Measurements from ENCODE around the gene CCKAR. TPM values are rescaled to one million over a fixed set of nuclear protein-coding genes. Genes with fewer than 3 reads are reported as not detected.

Gene CCKAR
- polyA plus RNA-seq, 1 donor (not counting 4 experiments of a cell fraction or from before 2014, with no cell fraction given): not detected

DNA sequence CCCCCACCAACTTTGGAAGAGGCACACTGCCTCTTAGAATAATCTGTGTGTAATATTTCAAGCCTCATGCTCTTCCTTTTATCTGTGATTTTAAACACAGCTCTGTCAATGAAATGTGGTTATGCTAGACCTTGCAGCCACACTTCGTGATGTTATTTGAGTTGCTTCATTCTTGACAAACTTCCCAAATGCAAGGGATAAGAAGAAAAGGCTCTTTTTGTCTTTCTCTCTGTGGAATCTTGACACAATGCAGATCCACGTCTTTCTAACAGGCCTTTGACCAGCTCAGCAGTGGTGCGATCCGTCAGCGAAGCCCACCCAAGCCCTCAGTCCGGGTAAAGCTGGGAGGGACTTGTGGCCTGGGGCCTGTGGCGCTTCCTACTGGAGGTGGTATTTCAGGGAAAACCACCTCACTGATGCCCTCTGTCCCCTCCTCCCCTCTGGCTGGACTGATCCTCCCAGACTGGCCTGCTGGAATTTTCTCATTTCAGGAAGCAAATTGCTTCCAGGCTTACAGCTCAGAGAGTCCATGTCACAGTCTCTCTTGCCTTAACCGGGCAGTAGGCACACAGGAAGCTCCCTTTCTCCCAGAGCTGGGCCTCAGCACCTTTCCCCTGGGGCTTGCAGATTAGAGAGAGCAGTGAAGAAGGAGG lies 19.5 kb upstream of the CCKAR start:
- H3K9me3 ChIP-seq (ENCODE audit: control insufficient read depth, low read depth, low read length): no peaks in the 10 kb centered on the region
- DNase-seq (ENCODE audit: low read depth, low spot score) (no peak), FAIRE-seq (no peak)
- no peak overlapping the region for H3K4me2 ChIP-seq (ENCODE audit: control insufficient read depth, extremely low read depth, insufficient read depth, low read depth, low read length)
- no peak overlapping the region for H3K27ac ChIP-seq (ENCODE audit: control insufficient read depth, insufficient read depth, low read length)
- H4K20me1 ChIP-seq (ENCODE audit: control insufficient read depth, extremely low read depth, insufficient read depth, low read length): no peaks in the 10 kb centered on the region
- no peak overlapping the region for H3K4me3 ChIP-seq (ENCODE audit: control insufficient read depth in 2 of 3, extremely low read depth in 1 of 3, insufficient read depth in 2 of 3, low read depth in 1 of 3, low read length in 3 of 3)
- dilution Hi-C loops (cut with MboI; ENCODE audit: extremely low pct_ligation_motif_present, low sequenced_read_pairs): no loop called here
- no peaks in the 10 kb centered on the region for H3K79me2 ChIP-seq (ENCODE audit: control insufficient read depth, insufficient read depth, low read length)
- no peaks in the 10 kb centered on the region for H3K4me1 ChIP-seq (ENCODE audit: control insufficient read depth, extremely low read depth, insufficient read depth, low read length)
- H3K9ac ChIP-seq (ENCODE audit: control insufficient read depth, extremely low read depth, insufficient read depth, low read length): no peak overlapping the region
- H3K36me3 ChIP-seq (ENCODE audit: control insufficient read depth in 2 of 2, extremely low read depth in 1 of 2, insufficient read depth in 2 of 2, low read length in 2 of 2): no peaks in the 10 kb centered on the region
- H3K27me3 ChIP-seq (ENCODE audit: control insufficient read depth, extremely low read depth, insufficient read depth, low read length): peaks cover 3% of the 10 kb centered on the region
- no peak overlapping the region for H2AFZ ChIP-seq (ENCODE audit: control insufficient read depth, low read length)
- TF ChIP-seq CTCF (optimal IDR thresholded peaks at IDR 0.05 in 1 of 3, IDR thresholded peaks at IDR 0.05 in 1 of 3, conservative IDR thresholded peaks at IDR 0.05 in 1 of 3; ENCODE audit: extremely low read depth in 1 of 3, insufficient read depth in 2 of 3, low read length in 3 of 3) (no peak), EZH2 (IDR thresholded peaks at IDR 0.05; ENCODE audit: low read length) (no peak)
- H3K9me1 ChIP-seq (ENCODE audit: control insufficient read depth, extremely low read depth, insufficient read depth, low read length): no peaks in the 10 kb centered on the region

DNA sequence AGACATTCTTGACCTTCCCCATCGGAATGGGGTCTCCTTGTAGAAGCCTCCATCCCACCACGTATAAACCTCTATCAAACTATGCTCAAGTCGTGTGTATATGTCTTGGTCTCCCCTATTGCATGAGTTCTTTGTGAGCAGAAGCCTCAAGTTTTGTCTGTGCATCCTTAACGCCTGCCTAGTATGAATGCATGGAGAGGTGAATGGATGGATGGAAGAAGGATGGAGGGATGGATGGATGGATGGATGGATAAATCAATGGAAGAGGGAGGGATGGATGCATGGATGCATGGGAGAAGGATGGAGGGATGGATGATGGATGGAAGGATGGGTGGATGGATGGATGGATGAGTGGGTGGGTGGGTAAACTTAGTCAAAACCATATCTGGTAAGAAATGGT lies 17.0 kb upstream of the CCKAR start:
- TF ChIP-seq EZH2 (IDR thresholded peaks at IDR 0.05; ENCODE audit: low read length) (no peak), CTCF (optimal IDR thresholded peaks at IDR 0.05 in 1 of 3, IDR thresholded peaks at IDR 0.05 in 1 of 3, conservative IDR thresholded peaks at IDR 0.05 in 1 of 3; ENCODE audit: extremely low read depth in 1 of 3, insufficient read depth in 2 of 3, low read length in 3 of 3) (no peak)
- H4K20me1 ChIP-seq (ENCODE audit: control insufficient read depth, extremely low read depth, insufficient read depth, low read length): no peaks in the 10 kb centered on the region
- no peaks in the 10 kb centered on the region for H3K79me2 ChIP-seq (ENCODE audit: control insufficient read depth, insufficient read depth, low read length)
- H3K9me3 ChIP-seq (ENCODE audit: control insufficient read depth, low read depth, low read length): no peaks in the 10 kb centered on the region
- no peak overlapping the region for H3K9ac ChIP-seq (ENCODE audit: control insufficient read depth, extremely low read depth, insufficient read depth, low read length)
- H3K27me3 ChIP-seq (ENCODE audit: control insufficient read depth, extremely low read depth, insufficient read depth, low read length): peaks cover 3% of the 10 kb centered on the region
- no peaks in the 10 kb centered on the region for H3K9me1 ChIP-seq (ENCODE audit: control insufficient read depth, extremely low read depth, insufficient read depth, low read length)
- dilution Hi-C loops (cut with MboI; ENCODE audit: extremely low pct_ligation_motif_present, low sequenced_read_pairs): no loop called here
- H3K4me1 ChIP-seq (ENCODE audit: control insufficient read depth, extremely low read depth, insufficient read depth, low read length): no peaks in the 10 kb centered on the region
- no peak overlapping the region for H3K4me3 ChIP-seq (ENCODE audit: control insufficient read depth in 2 of 3, extremely low read depth in 1 of 3, insufficient read depth in 2 of 3, low read depth in 1 of 3, low read length in 3 of 3)
- H3K4me2 ChIP-seq (ENCODE audit: control insufficient read depth, extremely low read depth, insufficient read depth, low read depth, low read length): no peak overlapping the region
- no peak overlapping the region for H3K27ac ChIP-seq (ENCODE audit: control insufficient read depth, insufficient read depth, low read length)
- FAIRE-seq: no peak
- no peak for DNase-seq (ENCODE audit: low read depth, low spot score)
- no peaks in the 10 kb centered on the region for H3K36me3 ChIP-seq (ENCODE audit: control insufficient read depth in 2 of 2, extremely low read depth in 1 of 2, insufficient read depth in 2 of 2, low read length in 2 of 2)
- H2AFZ ChIP-seq (ENCODE audit: control insufficient read depth, low read length): no peak overlapping the region
